MM.1S (cell line): ENCODE results near the gene STARD3.

Experiments
- DNase-seq: peaks from one replicate; pipeline ENCODE4 v3.0.0-alpha.2; 2015
- H2AFZ ChIP-seq: fragments of 300-600 bp; sonication (generic); 2 replicates; pipeline ENCODE4 v1.6.0; 2016; ENCODE audit warnings: antibody characterized with exemption, low read length
- H3F3A ChIP-seq: fragments of 300-600 bp; sonication (generic); 2 replicates; pipeline ENCODE4 v1.6.1; 2016; ENCODE audit warnings: mild to moderate bottlenecking, antibody characterized with exemption, low read length, moderate library complexity, mixed read lengths; ENCODE audit not compliant: insufficient read depth
- H3K27ac ChIP-seq: fragments of 300-600 bp; sonication (generic); 2 replicates; pipeline ENCODE4 v1.5.1; 2016; ENCODE audit warnings: mild to moderate bottlenecking, low read length
- H3K27me3 ChIP-seq: fragments of 300-600 bp; sonication (generic); replicated peaks from 2 replicates; pipeline ENCODE4 v1.6.0; 2016; ENCODE audit warnings: low read length; ENCODE audit not compliant: insufficient read depth
- H3K36me3 ChIP-seq: fragments of 300-600 bp; sonication (generic); replicated peaks from 2 replicates; pipeline ENCODE4 v1.6.1; 2016; ENCODE audit warnings: mild to moderate bottlenecking, low read length, mixed read lengths; ENCODE audit not compliant: insufficient read depth
- H3K4me1 ChIP-seq: fragments of 300-600 bp; sonication (generic); 2 replicates; pipeline ENCODE4 v1.6.1; 2016; ENCODE audit warnings: low read length, mixed read lengths
- H3K4me2 ChIP-seq: fragments of 300-600 bp; sonication (generic); 2 replicates; pipeline ENCODE4 v1.6.0; 2016; ENCODE audit warnings: low read depth, low read length
- H3K4me3 ChIP-seq: fragments of 300-600 bp; sonication (generic); 2 replicates; pipeline ENCODE4 v1.5.1; 2016; ENCODE audit warnings: low read length, mixed read lengths
- H3K79me2 ChIP-seq: fragments of 300-600 bp; sonication (generic); 2 replicates; pipeline ENCODE4 v1.6.1; 2016; ENCODE audit warnings: mixed run types, low read length, mixed read lengths
- H3K9ac ChIP-seq: fragments of 300-600 bp; sonication (generic); 2 replicates; pipeline ENCODE4 v1.6.1; 2016; ENCODE audit warnings: low read length, mixed read lengths
- H3K9me2 ChIP-seq: fragments of 300-600 bp; sonication (generic); replicated peaks from 2 replicates; pipeline ENCODE4 v1.6.1; 2016; ENCODE audit warnings: mild to moderate bottlenecking, low read length, mixed read lengths; ENCODE audit not compliant: insufficient read depth
- H3K9me3 ChIP-seq: fragments of 300-600 bp; sonication (generic); replicated peaks from 2 replicates; pipeline ENCODE4 v1.6.1; 2016; ENCODE audit warnings: mild to moderate bottlenecking, low read length, mixed read lengths; ENCODE audit not compliant: insufficient read depth
- H4K20me1 ChIP-seq: fragments of 300-600 bp; sonication (generic); 2 replicates; pipeline ENCODE4 v1.6.1; 2016; ENCODE audit warnings: mild to moderate bottlenecking, low read length, moderate library complexity, mixed read lengths; ENCODE audit not compliant: insufficient read depth
- EZH2 ChIP-seq: fragments of 300-600 bp; sonication (generic); optimal IDR thresholded peaks from 2 replicates; pipeline ENCODE3; 2017; ENCODE audit warnings: low read depth, mild to moderate bottlenecking, antibody characterized with exemption, low read length, mixed read lengths
- EZH2phosphoT487 ChIP-seq: fragments of 300-600 bp; sonication (generic); IDR thresholded peaks from 2 replicates; pipeline ENCODE4 v1.6.1; 2018; ENCODE audit warnings: antibody characterized with exemption, low read length
- TF ChIP-seq, protein P1 (sequence below): fragments of 300-600 bp; sonication (generic); IDR thresholded peaks from 2 replicates; pipeline ENCODE4 v1.5.1; 2016; ENCODE audit warnings: antibody characterized with exemption, low read length, mixed read lengths

The STARD3 gene

GRCh38 chr17:39626171-39627046 is 10.5 kb upstream of the STARD3 start, which contains the start of gene PPP1R1B:
TSS of gene PPP1R1B (plus strand) at chr17:39626952. CDS start at chr17:39627393, 441 bp downstream.
- H3K9me3 ChIP-seq: no peaks in the 10 kb centered on the region
- H3K9me2 ChIP-seq: no peaks in the 10 kb centered on the region
- peaks cover 10% of the 10 kb centered on the region; the same call in 1 of the 2 replicates for H3F3A ChIP-seq
- H3K79me2 ChIP-seq: no peaks in the 10 kb centered on the region
- no peak for TF ChIP-seq EZH2
- TF ChIP-seq EZH2phosphoT487: no peak
- TF ChIP-seq, protein P1, sequence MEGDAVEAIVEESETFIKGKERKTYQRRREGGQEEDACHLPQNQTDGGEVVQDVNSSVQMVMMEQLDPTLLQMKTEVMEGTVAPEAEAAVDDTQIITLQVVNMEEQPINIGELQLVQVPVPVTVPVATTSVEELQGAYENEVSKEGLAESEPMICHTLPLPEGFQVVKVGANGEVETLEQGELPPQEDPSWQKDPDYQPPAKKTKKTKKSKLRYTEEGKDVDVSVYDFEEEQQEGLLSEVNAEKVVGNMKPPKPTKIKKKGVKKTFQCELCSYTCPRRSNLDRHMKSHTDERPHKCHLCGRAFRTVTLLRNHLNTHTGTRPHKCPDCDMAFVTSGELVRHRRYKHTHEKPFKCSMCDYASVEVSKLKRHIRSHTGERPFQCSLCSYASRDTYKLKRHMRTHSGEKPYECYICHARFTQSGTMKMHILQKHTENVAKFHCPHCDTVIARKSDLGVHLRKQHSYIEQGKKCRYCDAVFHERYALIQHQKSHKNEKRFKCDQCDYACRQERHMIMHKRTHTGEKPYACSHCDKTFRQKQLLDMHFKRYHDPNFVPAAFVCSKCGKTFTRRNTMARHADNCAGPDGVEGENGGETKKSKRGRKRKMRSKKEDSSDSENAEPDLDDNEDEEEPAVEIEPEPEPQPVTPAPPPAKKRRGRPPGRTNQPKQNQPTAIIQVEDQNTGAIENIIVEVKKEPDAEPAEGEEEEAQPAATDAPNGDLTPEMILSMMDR: no peak
- H3K27me3 ChIP-seq: peaks cover 41% of the 10 kb centered on the region
- DNase-seq: no peak
- H3K4me2 ChIP-seq: no peak within 1 kb of the TSS
- H3K27ac ChIP-seq: no peak within 1 kb of the TSS
- no peaks in the 10 kb centered on the region for H4K20me1 ChIP-seq
- no peak within 1 kb of the TSS for H3K4me3 ChIP-seq
- H3K9ac ChIP-seq: no peak within 1 kb of the TSS
- peaks cover 16% of the 10 kb centered on the region for H3K4me1 ChIP-seq
- no peaks in the 10 kb centered on the region for H3K36me3 ChIP-seq
- no peak within 1 kb of the TSS for H2AFZ ChIP-seq

- peaks cover 16% of the 10 kb centered on the region for H3K4me1 ChIP-seq
- H3K36me3 ChIP-seq: no peaks in the 10 kb centered on the region
- H3F3A ChIP-seq: peaks cover 8% of the 10 kb centered on the region; the same call in 1 of the 2 replicates
- no peak overlapping the region for H3K4me2 ChIP-seq
- no peak overlapping the region for H3K9ac ChIP-seq
- TF ChIP-seq, protein P1: no peak
- TF ChIP-seq EZH2phosphoT487 (no peak), EZH2 (no peak)
- H3K9me2 ChIP-seq: no peaks in the 10 kb centered on the region
- no peaks in the 10 kb centered on the region for H4K20me1 ChIP-seq
- H3K79me2 ChIP-seq: no peaks in the 10 kb centered on the region
- H3K9me3 ChIP-seq: no peaks in the 10 kb centered on the region
- no peak overlapping the region for H3K27ac ChIP-seq
- peaks cover 41% of the 10 kb centered on the region for H3K27me3 ChIP-seq
- no peak overlapping the region for H2AFZ ChIP-seq
- DNase-seq: no peak
- H3K4me3 ChIP-seq: no peak overlapping the region
Measured at GRCh38 chr17:39627047-39627711, 9.8 kb upstream of the STARD3 start.

DNA sequence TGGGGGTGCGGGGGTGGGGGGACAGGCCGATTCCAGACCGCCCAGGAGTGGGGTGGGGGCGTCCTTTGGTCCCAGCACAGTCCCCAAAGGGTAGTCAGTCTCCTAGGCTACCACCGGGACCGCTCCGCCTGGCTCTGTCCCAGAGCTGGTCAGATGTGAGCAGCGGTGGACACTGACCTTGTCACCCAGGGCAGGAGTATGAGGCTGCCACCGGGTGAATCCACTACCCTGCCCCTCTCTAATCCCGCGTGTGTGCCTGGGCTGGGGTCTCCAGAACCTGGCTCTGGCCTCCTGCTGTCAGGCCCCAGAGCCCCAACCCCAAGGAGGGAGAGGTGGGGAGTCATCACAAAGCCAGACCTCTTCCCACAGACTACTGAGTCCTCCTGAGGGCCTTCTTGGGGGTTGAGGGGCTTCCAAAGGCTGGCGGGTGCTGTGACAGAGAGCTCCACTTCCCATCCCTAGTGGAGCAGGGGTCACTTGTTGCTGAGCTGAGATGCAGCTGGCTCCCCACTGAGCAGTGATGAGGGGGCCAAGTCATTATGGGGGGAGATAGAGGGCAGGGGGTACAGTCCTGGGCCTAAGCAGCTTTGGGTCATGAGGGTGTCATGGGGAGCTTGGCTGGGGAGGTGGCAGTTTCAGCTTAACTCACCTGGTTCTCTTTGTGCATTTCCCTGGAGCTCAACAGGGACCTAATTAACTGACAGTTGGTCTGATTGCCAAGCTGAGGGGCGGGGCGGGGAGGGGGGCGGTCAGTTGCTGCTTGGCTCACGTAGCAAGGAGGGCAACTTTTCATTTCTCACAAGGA is 9.0 kb upstream of the STARD3 start:
- H3K4me3 ChIP-seq: no peak overlapping the region
- peaks cover 43% of the 10 kb centered on the region for H3K27me3 ChIP-seq
- H3K9me2 ChIP-seq: no peaks in the 10 kb centered on the region

More for the DNA sequence above, 9.0 kb upstream of the STARD3 start:
- Histone ChIP-seq H3K4me2 (no peak overlapping the region), H3K9ac (no peak overlapping the region), H3K4me1 (peaks cover 8% of the 10 kb centered on the region), H2AFZ (no peak overlapping the region), H3F3A (peaks cover 1% of the 10 kb centered on the region; the same call in 1 of the 2 replicates), H3K36me3 (no peaks in the 10 kb centered on the region), H3K79me2 (no peaks in the 10 kb centered on the region), H4K20me1 (no peaks in the 10 kb centered on the region), H3K27ac (no peak overlapping the region), H3K9me3 (no peaks in the 10 kb centered on the region)
- DNase-seq: no peak
- no peak for TF ChIP-seq EZH2phosphoT487
- TF ChIP-seq, protein P1: no peak
- TF ChIP-seq EZH2: no peak
